Thyroid gland (tissue), 4 donors: ENCODE results near the gene INTS2. TPM values are rescaled to one million over a fixed set of nuclear protein-coding genes. Genes with fewer than 3 reads are reported as not detected.
A peak's percentile ranks its signal among the peaks of the same experiment; 100 is the strongest.

ENCODE experiments used
- DNase-seq, 2 donors: peaks; one replicate each; pipeline ENCODE4 v3.0.0-alpha.2; 2019
- H3K27ac ChIP-seq, 3 donors: fragments of 200-600 bp; sonication (generic); 1 replicate in 2 of 3; 2 replicates in 1 of 3; pipeline ENCODE4 v1.5.1; 2016 to 2019; ENCODE audit warnings: mild to moderate bottlenecking in 1 of 3, moderate library complexity in 1 of 3
- H3K27me3 ChIP-seq: fragments of 200-600 bp; sonication (generic); one replicate; pipeline ENCODE4 v1.5.1; 2019
- H3K36me3 ChIP-seq, 2 donors: fragments of 200-600 bp; sonication (generic); one replicate each; pipeline ENCODE4 v1.5.1; 2016 to 2019
- H3K4me1 ChIP-seq, 2 donors: fragments of 200-600 bp; sonication (generic); one replicate each; pipeline ENCODE4 v1.5.1; 2017 to 2019
- H3K4me3 ChIP-seq, 3 donors: fragments of 200-600 bp; sonication (generic); replicated peaks in 1 of 3; 1 replicate in 2 of 3; 2 replicates in 1 of 3; pipeline ENCODE4 v1.5.1; 2016; ENCODE audit warnings: mild to moderate bottlenecking in 1 of 3
- H3K9me3 ChIP-seq: fragments of 200-600 bp; sonication (generic); one replicate; pipeline ENCODE4 v1.5.1; 2017
- CTCF ChIP-seq, 6 experiments: fragments of 200-600 bp in 3 of 6; fragments of 450-650 bp in 3 of 6; sonication (generic) in 3 of 6; IDR thresholded peaks; one replicate each; pipeline ENCODE4 v1.5.1; 2016 to 2019; ENCODE audit warnings: antibody characterized with exemption in 6 of 6, mild to moderate bottlenecking in 2 of 6, inconsistent platforms in 1 of 6, moderate library complexity in 1 of 6
- POLR2A ChIP-seq, 2 donors: fragments of 450-650 bp; IDR thresholded peaks; one replicate each; pipeline ENCODE4 v1.6.1; 2017; ENCODE audit warnings: antibody characterized with exemption in 2 of 2, mild to moderate bottlenecking in 2 of 2, moderate library complexity in 1 of 2
- WGBS, 2 donors: methylation state at CpG; one replicate each; pipeline ENCODE4 v1.1.5; 2017; 5-methylcytosine and 5-hydroxymethylcytosine counted together
- intact Hi-C: fragments of 100-400 bp; cut with DNase I; formaldehyde crosslinking; loops from one replicate; pipeline ENCODE4 v1.15.1; 2023
- total RNA-seq, 4 donors: library from RNA; depleted of rRNA; stranded (reverse); fragments of >200 nt; gene quantifications; one replicate each; pipeline ENCODE4 v1.2.3, GENCODE V29; 2016

Gene INTS2
- total RNA-seq, 4 donors from 2014 or later = 10.9 to 16.1 (median 13.5) TPM

GRCh38 chr17:61839300-61839786 lies 88.4 kb downstream of the INTS2 start:
- no peaks in the 10 kb centered on the region for H3K4me1 ChIP-seq
- H3K9me3 ChIP-seq = no peaks in the 10 kb centered on the region
- intact Hi-C loops = loop anchor here (10.0 kb wide), 1 partner anchor 425 kb away; no protein-coding TSS in a partner anchor
- H3K27ac ChIP-seq = no peak overlapping the region
- DNase-seq = no peak
- TF ChIP-seq CTCF (IDR thresholded peaks at IDR 0.05) (no peak), POLR2A (IDR thresholded peaks at IDR 0.05) (no peak)
- 94 to 97% methylated on average over 1 of the region's 1 CpG for WGBS, 2 donors
- no peaks in the 10 kb centered on the region for H3K36me3 ChIP-seq
- H3K4me3 ChIP-seq = no peak overlapping the region
- H3K27me3 ChIP-seq = no peaks in the 10 kb centered on the region

GRCh38 chr17:61837175-61838051 lies 90.4 kb downstream of the INTS2 start:
- intact Hi-C loops = loop anchor here (10.0 kb wide), 1 partner anchor 423 kb away; no protein-coding TSS in a partner anchor
- DNase-seq = peak; percentile 49 to 63
- H3K36me3 ChIP-seq = no peaks in the 10 kb centered on the region
- WGBS, 2 donors = 51 to 52% methylated on average over 4 of the region's 4 CpGs
- no peaks in the 10 kb centered on the region for H3K9me3 ChIP-seq
- no peaks in the 10 kb centered on the region for H3K27me3 ChIP-seq
- no peak overlapping the region for H3K27ac ChIP-seq
- no peaks in the 10 kb centered on the region for H3K4me1 ChIP-seq
- H3K4me3 ChIP-seq = no peak overlapping the region
- TF ChIP-seq CTCF (IDR thresholded peaks at IDR 0.05) = peak; percentile 16 to 72 (median 58)
- TF ChIP-seq POLR2A (IDR thresholded peaks at IDR 0.05) = no peak

- TF ChIP-seq POLR2A (IDR thresholded peaks at IDR 0.05) (no peak), CTCF (IDR thresholded peaks at IDR 0.05) (no peak)
- intact Hi-C loops = loop anchor here (10.0 kb wide), 1 partner anchor 422 kb away; no protein-coding TSS in a partner anchor
- no peak for DNase-seq
These were observed 91.3 kb downstream of the INTS2 start for GRCh38 chr17:61836266-61837174.

GRCh38 chr17:61835606-61836005 lies 92.2 kb downstream of the INTS2 start:
- 92 to 93% methylated on average over 1 of the region's 1 CpG for WGBS, 2 donors
- Histone ChIP-seq H3K9me3 (no peaks in the 10 kb centered on the region), H3K27ac (no peak overlapping the region), H3K4me1 (no peaks in the 10 kb centered on the region), H3K4me3 (no peak overlapping the region), H3K27me3 (no peaks in the 10 kb centered on the region), H3K36me3 (no peaks in the 10 kb centered on the region)
- intact Hi-C loops = loop anchor here (10.0 kb wide), 1 partner anchor 421 kb away; no protein-coding TSS in a partner anchor
- no peak for TF ChIP-seq POLR2A (IDR thresholded peaks at IDR 0.05)
- no peak for TF ChIP-seq CTCF (IDR thresholded peaks at IDR 0.05)
- no peak for DNase-seq

More at GRCh38 chr17:61836266-61837174, 91.3 kb downstream of the INTS2 start:
- Histone ChIP-seq H3K27ac (no peak overlapping the region), H3K9me3 (no peaks in the 10 kb centered on the region), H3K4me3 (no peak overlapping the region), H3K27me3 (no peaks in the 10 kb centered on the region), H3K4me1 (no peaks in the 10 kb centered on the region), H3K36me3 (no peaks in the 10 kb centered on the region)
- 88 to 94% methylated on average over 3 of the region's 3 CpGs for WGBS, 2 donors
